GM21447 (cell line): ENCODE measurements around the gene PLOD2.

Experiments
- ATAC-seq: cut with Tn5 transposase; IDR thresholded peaks from one replicate; pipeline ENCODE4 v1.9.1; 2021; ENCODE audit not compliant: unreplicated experiment

PLOD2 gene

GRCh38 chr3:146050691-146051090 lies 110.3 kb downstream of the PLOD2 start:
- no peak for ATAC-seq

DNA sequence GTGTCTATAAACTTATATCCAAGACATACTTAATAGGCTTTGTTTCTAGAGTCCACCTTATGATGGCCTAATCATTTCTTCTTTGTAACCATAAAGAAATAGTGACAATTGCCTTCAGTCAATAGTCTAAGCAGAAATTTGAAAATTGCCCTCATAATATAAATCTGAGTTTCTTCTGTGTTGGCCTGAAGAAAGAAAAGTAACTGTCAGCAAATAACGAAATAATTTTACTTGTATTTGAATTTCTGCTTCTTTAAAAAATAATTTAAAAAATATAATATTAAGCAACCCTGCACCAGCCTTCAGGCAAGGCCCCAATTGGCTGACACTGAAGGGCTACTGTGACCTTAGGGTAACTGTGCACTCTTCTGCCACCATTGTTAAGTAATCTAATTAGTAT lies 113.5 kb downstream of the PLOD2 start:
- no peak for ATAC-seq

- ATAC-seq: no peak
Measured at GRCh38 chr3:146044046-146044445, 116.9 kb downstream of the PLOD2 start.

- ATAC-seq: no peak
Measured at GRCh38 chr3:146040630-146041029, 120.4 kb downstream of the PLOD2 start.

DNA sequence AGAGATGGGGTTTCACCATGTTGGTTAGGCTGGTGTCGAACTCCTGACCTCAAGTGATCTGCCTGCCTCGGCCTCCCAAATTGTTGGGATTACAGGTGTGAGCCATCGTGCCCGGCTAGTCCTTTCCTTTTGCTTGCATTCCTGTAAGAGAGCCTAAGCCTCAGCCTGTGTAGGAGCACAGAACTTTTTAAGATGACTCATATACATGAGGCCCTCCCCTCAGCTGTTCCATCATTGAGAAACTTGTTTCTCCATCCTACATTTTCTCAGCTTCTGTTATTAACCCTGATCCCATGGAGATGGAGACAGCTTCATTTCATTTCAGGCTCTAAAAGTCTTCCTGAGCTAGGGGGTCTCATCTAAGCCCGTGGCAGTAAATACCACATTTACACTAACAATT lies 123.3 kb downstream of the PLOD2 start:
- ATAC-seq: no peak

DNA sequence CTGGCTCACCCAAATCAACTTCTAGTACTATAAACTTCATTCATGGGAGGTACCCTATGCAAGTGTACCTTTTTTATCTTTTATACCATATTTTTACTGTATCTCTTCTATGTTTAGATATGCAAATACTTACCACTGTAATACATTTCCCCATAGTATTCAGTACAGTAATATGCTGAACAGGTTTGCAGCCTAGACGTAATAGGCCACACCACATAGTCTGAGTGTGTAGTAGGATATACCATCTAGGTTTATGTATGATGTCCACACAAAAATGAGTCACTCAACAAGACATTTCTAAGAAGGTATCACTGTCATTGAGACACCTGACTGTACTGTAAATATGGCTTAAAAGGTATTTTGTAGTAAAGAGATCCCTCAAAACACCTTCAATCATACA lies 124.7 kb downstream of the PLOD2 start:
- no peak for ATAC-seq

DNA sequence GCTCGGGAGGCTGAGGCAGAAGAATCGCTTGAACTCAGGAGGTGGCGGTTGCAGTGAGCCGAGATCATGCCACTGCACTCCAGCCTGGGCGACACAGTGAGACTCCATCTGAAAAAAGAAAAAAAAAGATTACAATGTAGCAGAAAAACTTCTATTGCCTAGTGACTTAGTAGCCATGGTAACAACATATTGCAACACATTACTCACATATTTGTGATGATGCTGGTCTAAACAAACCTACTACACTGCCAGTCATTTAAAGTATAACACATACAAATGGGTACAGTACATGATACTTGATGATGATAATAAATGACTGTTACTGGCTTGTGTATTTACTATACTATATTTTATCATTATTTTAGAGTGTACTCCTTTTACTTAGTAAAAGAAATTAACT lies 125.6 kb downstream of the PLOD2 start:
- no peak for ATAC-seq

DNA sequence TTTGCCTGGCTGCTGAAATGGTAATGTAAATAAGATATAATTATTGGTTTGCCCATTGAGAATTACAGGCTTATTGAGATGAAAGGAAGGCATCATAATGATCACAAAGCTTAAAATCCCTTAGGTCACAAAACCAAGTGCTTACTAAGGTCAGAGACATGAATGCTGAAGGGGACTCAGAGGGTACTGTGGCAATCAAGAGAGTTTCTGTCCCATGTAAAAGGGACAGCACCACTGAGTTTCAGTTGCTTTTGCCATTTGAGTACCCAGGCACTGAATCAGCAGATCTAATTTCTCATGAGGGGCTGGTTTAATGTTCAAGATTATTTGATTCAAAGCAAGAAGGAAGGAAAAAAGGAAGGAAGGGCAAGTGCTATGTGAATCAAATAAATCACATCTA lies 127.0 kb downstream of the PLOD2 start:
- no peak for ATAC-seq

DNA sequence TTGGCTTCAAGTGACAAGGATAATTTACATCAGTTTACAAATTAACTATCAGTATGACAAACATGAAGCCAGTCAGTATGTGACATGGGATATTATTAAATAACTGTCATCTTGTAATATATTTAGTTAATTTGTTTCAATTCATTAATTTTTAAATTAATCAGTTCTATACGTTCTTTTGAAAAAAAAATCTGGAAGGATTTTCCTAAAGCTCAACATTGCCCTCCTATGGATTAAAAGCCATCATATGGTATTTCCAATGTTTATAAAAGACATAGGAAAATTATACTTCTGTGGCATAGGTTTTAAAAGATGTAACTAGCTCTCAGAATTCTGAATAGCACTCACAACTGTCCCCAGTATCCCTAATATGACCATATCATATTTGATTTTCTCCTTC lies 134.4 kb downstream of the PLOD2 start:
- ATAC-seq: no peak

DNA sequence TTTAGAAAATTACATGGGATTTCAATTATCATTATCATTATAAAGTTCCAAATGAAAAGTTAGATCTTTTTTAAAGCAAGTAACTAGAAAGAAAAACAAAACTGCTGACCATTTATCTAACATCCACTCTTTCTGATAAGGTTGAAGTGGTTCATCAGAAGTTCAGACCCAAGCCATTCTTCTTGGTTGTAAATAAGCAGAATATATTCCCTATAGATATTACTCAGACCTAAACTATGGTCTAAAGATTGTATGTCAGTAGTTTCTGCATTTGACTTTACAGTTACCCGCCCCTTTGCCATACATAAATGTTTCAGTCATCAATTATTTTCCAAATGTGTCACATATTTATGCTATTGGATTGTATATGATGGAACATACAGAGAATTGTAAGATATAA lies 136.7 kb downstream of the PLOD2 start:
- no peak for ATAC-seq

DNA sequence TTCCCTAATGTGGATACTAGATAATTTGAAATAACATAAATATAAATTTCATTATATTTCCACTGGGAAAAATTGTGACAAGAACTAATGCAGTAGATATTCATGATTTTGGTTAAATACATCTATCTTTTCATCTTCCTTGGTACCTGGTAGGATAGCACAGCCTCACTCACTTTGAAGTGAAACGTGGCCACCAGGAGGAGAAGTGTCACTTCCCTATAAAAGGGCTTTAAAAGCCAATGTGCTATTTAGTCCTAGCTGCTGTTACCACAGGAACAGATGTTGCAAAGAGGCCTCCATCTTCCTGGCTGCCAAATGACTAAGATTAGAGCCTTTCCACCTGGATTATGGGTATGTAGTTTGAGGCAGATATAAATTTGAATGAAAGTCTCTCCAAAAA lies 140.0 kb downstream of the PLOD2 start:
- no peak for ATAC-seq

- ATAC-seq: no peak
Measured at GRCh38 chr3:146019508-146019907, 141.5 kb downstream of the PLOD2 start.
